ENCODE results near the gene ZDHHC23.

ZDHHC23 gene

DNA sequence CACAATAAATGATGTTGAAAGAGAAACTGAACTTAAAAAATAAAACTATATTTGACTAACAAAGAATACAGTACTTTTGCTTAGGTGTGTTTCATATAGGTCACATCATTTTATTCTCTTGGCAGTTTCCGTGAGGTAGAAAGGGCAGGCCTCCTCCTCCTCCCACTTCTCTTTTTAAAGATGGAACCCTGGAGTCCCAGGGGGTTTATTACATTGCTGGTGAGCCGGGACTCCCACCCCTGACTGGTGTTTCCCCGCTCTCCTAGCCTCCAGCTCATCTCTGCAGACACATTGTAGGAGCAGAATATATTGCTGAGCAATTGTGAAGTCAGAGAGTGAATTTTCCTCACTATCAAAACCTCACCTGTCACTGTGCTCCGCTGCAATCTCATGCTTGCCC lies 30.0 kb downstream of the ZDHHC23 start:
- Histone ChIP-seq H3K79me2 (ENCODE audit: control insufficient read depth, insufficient read depth, low read length, poor library complexity) (no peaks in the 10 kb centered on the region), H4K8ac (ENCODE audit: low read depth, low read length) (no peak overlapping the region), H3K79me1 (ENCODE audit: low read length) (no peaks in the 10 kb centered on the region), H4K91ac (ENCODE audit: low read depth, low read length) (no peak overlapping the region), H2BK120ac (ENCODE audit: insufficient read depth, low read length, poor library complexity) (no peak overlapping the region), H3K4me3 (ENCODE audit: low read depth, low read length) (no peak overlapping the region), H2BK5ac (ENCODE audit: low read depth, low read length, poor library complexity) (no peak overlapping the region), H3K36me3 (ENCODE audit: control insufficient read depth in 1 of 2, insufficient read depth in 2 of 2, low read length in 2 of 2) (peaks cover 0 to 2% of the 10 kb centered on the region in 2 experiments), H3K4ac (ENCODE audit: low read depth, low read length) (no peak overlapping the region), H3K4me2 (ENCODE audit: low read length) (no peak overlapping the region), H3K14ac (ENCODE audit: low read length) (no peak overlapping the region), H3K4me1 (ENCODE audit: control insufficient read depth in 1 of 2, insufficient read depth in 2 of 2, low read length in 2 of 2) (no peaks in the 10 kb centered on the region), H3K23ac (ENCODE audit: low read length) (no peak overlapping the region), H3K9me3 (ENCODE audit: insufficient read depth, low read depth, low read length) (no peaks in the 10 kb centered on the region), H3K18ac (ENCODE audit: low read length) (no peak overlapping the region), H3K9ac (ENCODE audit: low read length) (no peak overlapping the region), H2AFZ (ENCODE audit: insufficient read depth, low read length, poor library complexity) (no peak overlapping the region), H2AK5ac (ENCODE audit: low read length) (no peak overlapping the region), H3K27me3 (ENCODE audit: insufficient read depth, low read length) (no peaks in the 10 kb centered on the region), H4K12ac (ENCODE audit: low read depth, low read length) (no peak overlapping the region), H2BK12ac (ENCODE audit: low read length) (no peak overlapping the region), H3K27ac (ENCODE audit: low read depth, low read length) (no peak overlapping the region)
- no peak for DNase-seq
- WGBS (ENCODE audit: extremely low coverage, insufficient coverage, insufficient read length): no CpG with 5 or more reads among the region's 4 CpGs

- H3K9ac ChIP-seq (ENCODE audit: low read length): peak overlapping the region; percentile 13
- no peak overlapping the region for H2BK5ac ChIP-seq (ENCODE audit: low read depth, low read length, poor library complexity)
- no peak overlapping the region for H3K27ac ChIP-seq (ENCODE audit: low read depth, low read length)
- H3K9me3 ChIP-seq (ENCODE audit: insufficient read depth, low read depth, low read length): no peaks in the 10 kb centered on the region
- H2BK120ac ChIP-seq (ENCODE audit: insufficient read depth, low read length, poor library complexity): no peak overlapping the region
- no peak overlapping the region for H2AFZ ChIP-seq (ENCODE audit: insufficient read depth, low read length, poor library complexity)
- H3K4me3 ChIP-seq (ENCODE audit: low read depth, low read length): no peak overlapping the region
- no peak overlapping the region for H2BK12ac ChIP-seq (ENCODE audit: low read length)
- H3K27me3 ChIP-seq (ENCODE audit: insufficient read depth, low read length): no peaks in the 10 kb centered on the region
- no peak overlapping the region for H4K12ac ChIP-seq (ENCODE audit: low read depth, low read length)
- H3K36me3 ChIP-seq (ENCODE audit: control insufficient read depth in 1 of 2, insufficient read depth in 2 of 2, low read length in 2 of 2): no peaks in the 10 kb centered on the region
- no CpG with 5 or more reads among the region's 1 CpG for WGBS (ENCODE audit: extremely low coverage, insufficient coverage, insufficient read length)
- H3K4me1 ChIP-seq (ENCODE audit: control insufficient read depth in 1 of 2, insufficient read depth in 2 of 2, low read length in 2 of 2): no peaks in the 10 kb centered on the region
- H3K79me1 ChIP-seq (ENCODE audit: low read length): no peaks in the 10 kb centered on the region
- no peak overlapping the region for H2AK5ac ChIP-seq (ENCODE audit: low read length)
- DNase-seq: no peak
- no peak overlapping the region for H3K18ac ChIP-seq (ENCODE audit: low read length)
- H3K79me2 ChIP-seq (ENCODE audit: control insufficient read depth, insufficient read depth, low read length, poor library complexity): no peaks in the 10 kb centered on the region
- H3K23ac ChIP-seq (ENCODE audit: low read length): no peak overlapping the region
- H3K14ac ChIP-seq (ENCODE audit: low read length): no peak overlapping the region
- H3K4me2 ChIP-seq (ENCODE audit: low read length): no peak overlapping the region
- H3K4ac ChIP-seq (ENCODE audit: low read depth, low read length): no peak overlapping the region
- no peak overlapping the region for H4K91ac ChIP-seq (ENCODE audit: low read depth, low read length)
- no peak overlapping the region for H4K8ac ChIP-seq (ENCODE audit: low read depth, low read length)
Measured at GRCh38 chr3:113979916-113980315, 32.1 kb downstream of the ZDHHC23 start.

- Histone ChIP-seq H4K91ac (ENCODE audit: low read depth, low read length) (no peak overlapping the region), H3K18ac (ENCODE audit: low read length) (no peak overlapping the region)
Measured at GRCh38 chr3:113981803-113982202, 34.0 kb downstream of the ZDHHC23 start.

GRCh38 chr3:113983544-113983943 lies 35.7 kb downstream of the ZDHHC23 start:
- DNase-seq: no peak
- no peaks in the 10 kb centered on the region for H3K27me3 ChIP-seq (ENCODE audit: insufficient read depth, low read length)
- H3K4me1 ChIP-seq (ENCODE audit: control insufficient read depth in 1 of 2, insufficient read depth in 2 of 2, low read length in 2 of 2): no peaks in the 10 kb centered on the region
- H3K79me1 ChIP-seq (ENCODE audit: low read length): no peaks in the 10 kb centered on the region
- H2BK12ac ChIP-seq (ENCODE audit: low read length): no peak overlapping the region
- H3K9ac ChIP-seq (ENCODE audit: low read length): no peak overlapping the region
- WGBS (ENCODE audit: extremely low coverage, insufficient coverage, insufficient read length): no CpG with 5 or more reads among the region's 3 CpGs
- no peak overlapping the region for H3K4ac ChIP-seq (ENCODE audit: low read depth, low read length)
- no peak overlapping the region for H3K4me2 ChIP-seq (ENCODE audit: low read length)
- H2AFZ ChIP-seq (ENCODE audit: insufficient read depth, low read length, poor library complexity): no peak overlapping the region
- no peak overlapping the region for H2BK5ac ChIP-seq (ENCODE audit: low read depth, low read length, poor library complexity)
- H3K23ac ChIP-seq (ENCODE audit: low read length): no peak overlapping the region
- H3K4me3 ChIP-seq (ENCODE audit: low read depth, low read length): no peak overlapping the region
- H2AK5ac ChIP-seq (ENCODE audit: low read length): no peak overlapping the region
- H4K12ac ChIP-seq (ENCODE audit: low read depth, low read length): no peak overlapping the region
- no peaks in the 10 kb centered on the region for H3K9me3 ChIP-seq (ENCODE audit: insufficient read depth, low read depth, low read length)
- no peak overlapping the region for H3K27ac ChIP-seq (ENCODE audit: low read depth, low read length)
- H3K36me3 ChIP-seq (ENCODE audit: control insufficient read depth in 1 of 2, insufficient read depth in 2 of 2, low read length in 2 of 2): no peaks in the 10 kb centered on the region
- H4K91ac ChIP-seq (ENCODE audit: low read depth, low read length): no peak overlapping the region
- H3K18ac ChIP-seq (ENCODE audit: low read length): no peak overlapping the region
- H4K8ac ChIP-seq (ENCODE audit: low read depth, low read length): no peak overlapping the region
- H3K79me2 ChIP-seq (ENCODE audit: control insufficient read depth, insufficient read depth, low read length, poor library complexity): no peaks in the 10 kb centered on the region
- H2BK120ac ChIP-seq (ENCODE audit: insufficient read depth, low read length, poor library complexity): no peak overlapping the region
- no peak overlapping the region for H3K14ac ChIP-seq (ENCODE audit: low read length)

More at GRCh38 chr3:113981803-113982202, 34.0 kb downstream of the ZDHHC23 start:
- Histone ChIP-seq H3K4me2 (ENCODE audit: low read length) (no peak overlapping the region), H3K9me3 (ENCODE audit: insufficient read depth, low read depth, low read length) (no peaks in the 10 kb centered on the region), H2BK120ac (ENCODE audit: insufficient read depth, low read length, poor library complexity) (no peak overlapping the region), H3K79me2 (ENCODE audit: control insufficient read depth, insufficient read depth, low read length, poor library complexity) (no peaks in the 10 kb centered on the region), H4K8ac (ENCODE audit: low read depth, low read length) (no peak overlapping the region), H3K36me3 (ENCODE audit: control insufficient read depth in 1 of 2, insufficient read depth in 2 of 2, low read length in 2 of 2) (no peaks in the 10 kb centered on the region), H3K4me3 (ENCODE audit: low read depth, low read length) (no peak overlapping the region), H3K4me1 (ENCODE audit: control insufficient read depth in 1 of 2, insufficient read depth in 2 of 2, low read length in 2 of 2) (no peaks in the 10 kb centered on the region), H3K23ac (ENCODE audit: low read length) (no peak overlapping the region), H2BK12ac (ENCODE audit: low read length) (no peak overlapping the region), H3K79me1 (ENCODE audit: low read length) (no peaks in the 10 kb centered on the region), H3K27ac (ENCODE audit: low read depth, low read length) (no peak overlapping the region), H3K14ac (ENCODE audit: low read length) (no peak overlapping the region), H2BK5ac (ENCODE audit: low read depth, low read length, poor library complexity) (no peak overlapping the region), H3K27me3 (ENCODE audit: insufficient read depth, low read length) (no peaks in the 10 kb centered on the region), H3K9ac (ENCODE audit: low read length) (no peak overlapping the region), H2AFZ (ENCODE audit: insufficient read depth, low read length, poor library complexity) (no peak overlapping the region), H2AK5ac (ENCODE audit: low read length) (no peak overlapping the region), H3K4ac (ENCODE audit: low read depth, low read length) (no peak overlapping the region), H4K12ac (ENCODE audit: low read depth, low read length) (no peak overlapping the region)
- peak in 1 of 2 donors; percentile 2 for DNase-seq
